Measurements from ENCODE around the gene CARD9.

The CARD9 gene

DNA sequence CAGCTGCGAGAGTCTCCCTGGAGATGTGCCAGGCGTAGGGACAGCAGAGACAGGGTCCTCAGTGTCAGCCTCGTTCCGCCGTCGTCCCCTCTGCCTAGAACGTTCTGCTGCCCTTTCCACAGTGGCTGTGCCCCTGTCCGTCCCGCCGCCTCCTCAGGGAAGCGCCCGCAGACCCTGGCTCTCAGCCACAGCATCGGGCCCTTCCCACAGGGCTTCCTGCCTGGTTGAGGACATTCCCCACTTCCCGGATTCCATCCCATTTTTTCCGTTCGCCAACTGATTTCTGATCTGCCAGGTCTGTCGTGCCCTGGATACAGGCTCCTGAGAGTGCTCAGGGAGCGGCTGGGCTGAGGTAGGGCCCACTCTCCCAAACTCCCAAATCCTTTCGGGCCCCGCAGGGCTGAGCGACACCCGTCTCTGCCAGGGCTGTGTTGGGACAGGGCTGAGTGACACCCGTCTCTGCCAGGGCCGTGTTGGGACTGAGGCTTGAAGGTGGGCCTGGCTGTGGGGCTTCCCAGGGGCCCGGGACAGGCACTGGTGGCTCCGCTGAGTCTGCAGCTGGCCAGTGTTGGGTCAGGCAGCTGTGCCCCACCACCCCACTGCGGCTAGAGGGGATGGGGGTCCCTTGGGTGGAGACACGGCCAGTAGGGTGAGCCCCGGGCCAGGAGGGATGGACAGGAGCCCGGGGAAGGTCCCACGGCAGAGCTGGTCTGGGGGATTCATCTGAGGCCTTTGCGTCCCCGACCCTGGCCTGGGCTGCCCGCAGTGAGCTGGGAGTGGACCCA, 25.8 kb downstream of the CARD9 start:
- DNase-seq (ENCODE audit: low read depth): no peak

DNA sequence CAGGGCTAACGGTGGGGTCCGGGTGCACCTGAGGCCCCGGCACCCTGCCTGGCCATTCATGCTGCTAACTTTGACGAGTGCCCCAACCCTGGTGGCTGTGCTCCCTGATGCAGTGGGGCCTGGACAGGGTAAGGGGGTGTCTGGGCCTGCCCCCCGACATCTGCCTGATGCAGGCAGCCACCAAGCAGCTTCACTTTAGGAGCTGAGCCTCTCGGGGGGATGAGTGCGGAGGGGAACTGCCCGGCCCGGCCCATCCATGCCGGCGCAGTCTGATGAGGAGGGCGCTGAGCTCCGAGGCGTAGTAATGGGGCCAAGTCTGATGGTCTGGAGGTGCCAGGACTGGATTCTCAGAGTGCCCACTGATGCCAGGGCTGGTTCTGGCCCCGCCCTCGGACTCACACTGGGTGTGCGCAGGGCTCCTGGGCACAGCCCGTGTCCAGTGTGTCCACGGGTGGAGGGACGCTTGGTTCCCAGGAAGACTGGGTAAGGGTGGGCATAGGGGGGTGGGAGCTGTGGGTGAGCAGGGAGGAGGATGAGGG, 26.5 kb downstream of the CARD9 start:
- no peak for DNase-seq (ENCODE audit: low read depth)

DNA sequence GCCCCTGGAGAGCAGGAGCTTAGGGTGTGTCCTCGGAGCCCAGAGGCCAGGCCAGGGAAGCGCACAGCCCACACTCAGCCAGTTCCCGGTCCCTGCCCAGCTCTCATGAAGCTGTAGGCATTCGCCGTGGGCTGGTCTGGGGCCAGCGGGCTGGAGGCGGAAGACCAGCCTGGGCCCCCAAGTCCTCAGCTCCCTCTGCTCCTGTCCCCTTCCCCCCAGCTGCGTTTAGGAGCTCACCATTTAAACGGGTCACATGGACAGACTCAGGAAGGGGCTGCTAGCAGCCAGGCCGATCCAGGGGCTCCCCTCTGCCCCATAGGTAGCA, 27.4 kb downstream of the CARD9 start:
- DNase-seq (ENCODE audit: low read depth): no peak

DNA sequence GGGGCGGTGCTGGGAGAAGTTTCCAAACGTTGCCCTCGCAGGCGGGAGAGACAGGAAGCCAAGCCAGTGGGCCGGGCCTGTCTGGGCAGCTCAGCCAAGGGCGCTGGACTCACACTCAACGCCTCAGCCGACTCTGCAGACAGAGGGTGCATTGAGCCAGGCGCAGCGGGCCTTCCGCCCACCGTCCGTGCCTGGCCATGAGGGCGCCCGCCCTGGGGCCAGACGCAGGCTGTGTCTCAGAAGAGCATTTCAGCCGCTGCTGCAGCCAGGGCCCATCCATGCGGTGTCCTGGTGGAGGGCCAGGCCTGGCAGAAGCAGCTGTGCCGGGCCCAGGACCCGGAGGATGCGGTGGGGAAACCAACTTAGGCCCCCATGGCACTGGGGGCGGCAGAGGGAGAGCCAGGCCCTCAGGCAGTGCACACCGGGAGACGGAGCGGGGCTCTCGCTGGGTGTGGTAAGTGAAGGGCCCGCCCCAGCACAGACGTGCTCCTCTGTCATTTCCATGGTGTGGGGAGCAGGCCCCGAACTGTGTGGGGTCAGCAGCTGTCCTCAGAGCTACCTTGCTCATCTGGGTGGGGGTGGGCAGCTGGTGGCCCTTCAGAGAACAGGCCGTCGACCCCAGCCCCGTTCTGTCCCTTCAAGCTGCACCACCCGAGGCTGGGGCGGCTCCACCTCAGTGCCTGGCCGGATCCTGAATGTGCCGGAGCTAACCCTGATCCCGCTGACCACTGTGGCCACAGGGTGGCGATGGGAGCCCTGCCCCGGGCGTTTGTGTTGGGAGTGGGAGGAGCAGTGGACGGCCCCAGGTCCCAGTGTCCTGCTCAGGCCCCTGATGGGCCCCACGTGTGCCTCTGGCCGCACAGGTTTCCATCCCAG, 27.9 kb downstream of the CARD9 start:
- DNase-seq (ENCODE audit: low read depth): no peak

DNA sequence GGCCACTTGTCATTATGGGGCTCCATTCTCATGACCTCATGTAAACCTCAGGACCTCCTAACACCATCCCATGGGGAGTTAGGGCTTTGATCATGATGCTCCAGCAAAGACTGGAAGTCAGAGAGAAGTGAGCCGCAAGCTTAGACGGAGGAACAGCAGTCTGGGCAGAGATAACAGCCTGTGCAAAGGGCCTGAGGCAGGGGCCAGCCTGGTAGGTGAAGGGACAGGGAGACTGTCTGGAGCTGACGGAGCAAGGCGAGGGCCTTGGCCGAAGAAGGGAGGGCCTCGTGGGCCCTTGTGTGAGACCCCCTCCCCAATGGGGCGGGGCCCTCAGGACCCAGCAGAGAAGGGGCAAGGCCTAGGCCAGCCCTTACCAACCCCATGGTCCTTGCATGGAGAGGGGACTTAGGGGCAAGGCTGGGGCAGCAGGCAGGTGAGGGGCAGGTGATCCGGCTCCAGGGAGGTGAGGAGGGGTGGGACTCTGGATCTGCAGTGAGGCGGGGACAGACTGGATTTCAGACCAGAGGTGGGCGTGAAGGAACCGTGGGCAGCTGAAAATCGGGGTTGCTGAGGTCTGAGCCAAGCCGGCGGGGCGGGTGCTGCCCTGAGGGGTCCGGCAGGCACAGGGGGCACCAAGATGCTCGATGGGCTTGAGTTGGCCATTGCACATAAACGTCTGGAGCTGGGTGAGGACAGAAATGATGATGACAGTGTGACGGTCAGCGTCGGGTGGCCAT, 28.8 kb downstream of the CARD9 start:
- no peak for DNase-seq (ENCODE audit: low read depth)

DNA sequence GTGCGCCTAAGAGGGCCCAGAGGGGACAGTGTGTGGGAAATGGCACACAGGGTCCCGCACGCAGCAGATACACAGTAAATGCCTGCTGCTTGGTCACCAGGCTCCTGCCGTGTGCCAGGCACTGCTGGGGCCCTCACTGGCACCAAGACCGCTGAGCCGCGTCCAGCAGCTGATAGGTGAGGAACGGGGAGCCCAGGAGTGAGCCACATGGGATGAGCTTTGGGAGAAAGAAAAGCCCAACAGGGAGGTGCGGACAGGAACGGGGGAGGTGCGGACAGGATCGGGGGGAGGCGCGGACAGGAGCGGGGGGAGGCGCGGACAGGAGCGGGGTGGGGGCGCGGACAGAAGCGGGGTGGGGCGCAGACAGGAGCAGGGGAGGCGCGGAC, 29.6 kb downstream of the CARD9 start:
- DNase-seq (ENCODE audit: low read depth): no peak

DNA sequence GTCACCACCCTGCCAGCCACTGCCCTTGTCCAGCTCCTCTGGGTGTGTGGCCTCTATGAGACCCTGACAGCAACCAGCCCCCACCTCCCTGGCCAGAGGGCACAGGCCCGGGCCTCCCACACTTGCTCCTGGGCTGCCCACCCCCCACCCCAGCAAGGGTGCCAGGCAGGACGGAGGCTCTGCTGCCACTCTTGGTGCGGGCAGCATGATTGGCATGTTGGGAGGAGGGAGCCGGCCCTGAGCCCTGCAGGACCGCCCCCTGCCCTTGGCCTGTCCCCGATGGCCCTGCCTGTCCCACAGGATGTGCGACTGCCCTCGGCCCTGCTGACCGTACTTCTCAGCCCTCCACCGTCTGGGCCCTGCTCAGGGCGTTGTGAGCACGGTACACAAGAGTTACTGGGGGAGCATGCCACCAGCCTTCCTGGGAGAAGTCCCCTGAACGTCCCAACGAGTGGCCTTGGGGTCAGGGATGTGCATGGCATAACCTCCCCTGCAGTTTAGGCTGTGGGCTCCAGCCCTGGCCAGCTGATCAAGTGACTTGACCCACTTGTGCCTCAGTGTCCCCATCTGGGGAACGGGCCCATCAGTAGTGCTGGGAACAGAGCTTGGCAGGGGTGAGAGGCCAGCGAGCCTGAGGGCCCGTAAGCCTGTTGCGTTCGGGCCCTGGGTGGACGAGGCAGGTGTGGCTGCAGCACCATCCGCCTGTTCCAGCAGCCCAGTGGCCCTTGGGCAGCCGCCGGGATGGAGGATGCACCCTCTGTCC, 30.2 kb downstream of the CARD9 start:
- DNase-seq (ENCODE audit: low read depth): no peak

DNA sequence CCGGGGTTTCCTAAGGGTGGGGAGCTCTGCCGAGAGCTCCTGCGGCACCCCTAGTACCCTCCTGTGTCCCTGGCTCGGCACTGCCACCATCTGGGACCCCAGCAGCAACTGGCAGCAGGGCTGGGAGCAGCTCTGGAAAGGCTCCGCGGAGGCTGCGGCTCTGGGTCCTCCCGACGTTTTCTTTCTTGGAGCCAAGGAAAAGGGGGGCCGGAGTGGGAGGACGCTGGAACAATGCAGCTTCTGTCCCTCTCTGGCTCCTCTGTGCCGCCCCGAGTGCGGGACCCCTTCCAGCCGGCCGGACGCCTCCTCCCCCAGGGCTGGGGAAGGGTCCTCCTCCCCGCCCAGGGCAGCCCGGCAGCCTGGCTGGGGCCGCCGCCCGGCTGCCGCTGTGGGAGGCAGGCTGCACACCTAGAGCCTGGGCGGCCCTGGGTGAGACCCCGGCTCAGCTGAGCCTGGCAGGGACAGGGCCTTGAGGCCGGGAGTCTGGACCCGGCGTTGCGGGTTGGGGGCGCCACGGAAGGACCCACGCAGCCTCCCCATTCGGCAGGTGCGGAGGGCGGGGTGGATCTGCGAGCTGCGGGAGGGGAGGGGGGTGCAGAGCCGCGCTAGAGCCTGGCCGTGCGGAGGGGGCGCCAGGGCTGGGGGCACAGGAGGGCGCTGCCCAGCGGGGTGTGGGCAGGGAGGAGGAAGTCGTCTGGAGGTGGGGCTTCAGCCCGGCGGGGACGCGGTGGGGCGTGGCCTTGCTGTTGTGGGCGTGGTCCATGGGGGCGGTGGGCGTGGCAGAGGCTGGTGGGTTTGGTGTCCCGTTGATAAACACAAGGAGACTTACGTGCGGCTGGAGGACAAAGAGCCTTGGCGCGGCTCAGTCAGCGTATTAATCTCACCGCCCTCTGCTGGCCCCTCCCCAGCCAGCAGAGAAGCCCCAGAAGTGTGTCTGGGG, 31.0 kb downstream of the CARD9 start:
- peak; percentile 56 for DNase-seq (ENCODE audit: low read depth)

DNA sequence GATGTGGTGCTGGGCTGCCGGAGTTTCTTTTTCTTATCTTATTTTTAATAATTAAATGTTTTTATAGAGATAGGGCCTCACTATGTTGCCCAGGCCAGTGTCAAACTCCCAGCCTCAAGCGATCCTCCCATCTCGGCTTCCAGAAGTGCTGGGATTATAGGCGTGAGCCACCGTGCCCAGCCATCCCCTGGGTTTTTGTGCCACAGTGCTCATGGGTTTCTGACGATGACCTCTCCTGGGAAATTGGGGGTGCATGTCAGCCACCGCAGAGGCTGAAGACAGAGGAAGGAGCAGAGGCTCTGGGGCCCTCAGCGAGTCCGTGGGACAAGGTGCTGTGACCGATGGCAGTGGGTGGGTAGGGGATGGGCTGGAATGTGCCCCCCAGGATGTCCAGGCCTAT, 31.7 kb downstream of the CARD9 start:
- DNase-seq (ENCODE audit: low read depth): no peak

DNA sequence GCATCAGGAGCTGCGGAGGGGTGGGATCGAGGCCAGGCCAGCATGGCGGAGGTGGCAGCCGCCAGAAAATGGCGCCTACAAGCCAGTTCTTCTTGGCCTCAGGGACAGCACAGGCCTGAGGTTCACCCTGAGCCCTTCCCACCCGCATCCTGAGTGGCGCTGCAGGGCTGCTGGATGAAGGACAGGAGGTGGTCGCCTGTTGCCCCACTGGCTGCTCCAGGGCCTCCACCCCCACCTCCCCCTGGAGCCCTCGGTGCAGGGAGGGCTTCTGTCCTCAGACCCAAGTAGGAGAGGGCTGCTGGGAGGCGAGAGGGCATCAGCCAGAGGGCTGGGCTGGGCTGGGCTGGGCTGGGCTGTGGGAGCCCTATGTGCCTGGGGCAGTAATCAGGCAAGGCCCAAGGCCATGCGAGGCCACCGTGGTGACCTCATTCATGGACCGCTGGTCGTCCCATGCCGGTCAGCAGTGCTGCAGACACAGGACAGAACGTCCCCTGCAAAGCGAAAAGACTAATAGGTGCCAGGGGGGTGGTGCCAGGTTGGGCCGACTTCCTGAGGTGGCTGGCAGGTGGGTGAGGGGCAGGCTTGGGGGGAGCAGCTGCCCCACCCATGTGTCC, 32.3 kb downstream of the CARD9 start:
- DNase-seq (ENCODE audit: low read depth): no peak

DNA sequence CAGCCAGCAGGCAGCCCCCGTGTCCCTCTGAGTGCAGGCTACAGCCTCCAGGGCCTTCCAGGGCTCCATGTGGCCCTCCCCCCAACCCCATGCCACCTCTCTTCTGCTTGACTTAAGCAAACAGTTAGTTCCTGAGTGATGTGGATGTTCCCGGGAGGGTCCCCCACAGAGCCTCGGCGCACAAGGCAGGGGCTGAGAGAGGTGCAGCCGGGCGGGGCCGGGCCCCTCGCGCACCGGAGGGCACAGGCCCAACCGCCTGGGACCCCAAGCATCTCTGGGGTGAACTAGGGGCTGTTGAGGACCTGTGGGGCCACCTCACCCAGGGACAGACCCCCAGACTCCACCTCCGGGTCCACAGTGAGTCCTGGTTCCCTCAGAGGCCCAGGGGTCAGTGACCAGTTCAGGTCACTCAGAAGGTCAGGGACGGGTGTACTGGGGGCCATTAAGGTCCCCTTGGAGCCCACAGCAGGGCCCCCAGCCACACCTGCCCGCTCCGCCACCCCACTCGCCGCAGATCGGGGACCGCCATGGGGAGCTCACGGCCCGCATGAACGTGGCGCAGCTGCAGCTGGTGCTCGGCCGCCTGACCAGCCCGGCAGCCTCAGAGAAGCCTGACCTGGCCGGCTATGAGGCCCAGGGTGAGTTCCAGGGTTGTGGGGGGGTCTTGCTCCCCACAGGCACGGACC, 33.0 kb downstream of the CARD9 start:
- no peak for DNase-seq (ENCODE audit: low read depth)

DNA sequence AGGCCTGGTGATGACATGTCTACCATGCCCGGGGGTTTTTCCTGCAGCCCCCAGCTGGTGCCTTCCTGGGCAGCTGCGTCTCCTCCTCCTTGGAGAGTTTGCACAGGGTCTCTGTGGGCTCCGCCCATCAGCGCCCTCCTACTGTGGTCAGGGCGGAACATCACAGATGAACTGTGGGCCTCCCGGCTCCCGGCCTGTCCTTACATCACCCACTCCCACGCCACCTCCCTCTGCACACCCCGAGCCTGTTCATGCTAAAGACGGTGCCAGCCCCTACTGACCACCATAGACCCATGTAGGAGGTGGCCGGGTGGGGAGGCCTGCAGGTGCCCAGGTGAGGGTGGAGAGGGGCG, 33.5 kb downstream of the CARD9 start:
- no peak for DNase-seq (ENCODE audit: low read depth)

DNA sequence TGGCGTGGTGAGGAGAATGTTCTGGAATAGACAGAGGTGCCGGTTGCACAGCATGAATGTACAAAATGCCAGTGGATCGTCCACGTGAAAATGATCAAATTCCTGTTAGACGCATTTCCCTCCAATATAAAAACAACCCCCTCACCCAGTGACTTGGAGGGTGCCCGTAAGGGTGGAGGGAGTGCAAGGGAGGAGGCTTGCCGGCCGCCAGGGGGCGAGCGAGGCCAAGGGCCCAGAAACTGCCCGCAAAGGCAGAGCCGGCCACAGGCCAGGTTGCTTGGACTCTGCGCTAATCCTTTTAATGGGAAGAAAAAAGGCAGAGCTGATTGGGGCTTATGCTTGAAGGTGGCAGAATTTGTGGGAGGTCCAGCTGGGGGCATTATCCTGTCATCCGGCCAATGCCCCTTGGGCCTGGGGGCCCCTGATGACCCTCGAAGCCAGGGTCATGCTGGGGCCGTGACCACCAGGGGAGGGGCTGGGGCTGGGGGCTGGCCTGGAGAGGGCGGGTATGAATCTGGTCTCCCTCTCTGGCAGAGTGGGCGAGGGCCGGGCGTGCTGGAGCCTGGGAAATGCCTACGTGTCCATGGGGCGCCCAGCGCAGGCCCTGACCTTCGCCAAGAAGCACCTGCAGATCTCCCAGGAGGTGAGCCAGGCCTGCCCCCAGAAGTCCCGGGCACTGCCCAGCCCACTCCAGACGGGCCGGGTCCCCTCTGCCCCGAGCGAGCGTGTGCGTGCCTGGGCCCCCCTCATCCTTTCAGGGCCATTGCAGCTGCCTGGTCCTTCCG, 34.1 kb downstream of the CARD9 start:
- no peak for DNase-seq (ENCODE audit: low read depth)

DNA sequence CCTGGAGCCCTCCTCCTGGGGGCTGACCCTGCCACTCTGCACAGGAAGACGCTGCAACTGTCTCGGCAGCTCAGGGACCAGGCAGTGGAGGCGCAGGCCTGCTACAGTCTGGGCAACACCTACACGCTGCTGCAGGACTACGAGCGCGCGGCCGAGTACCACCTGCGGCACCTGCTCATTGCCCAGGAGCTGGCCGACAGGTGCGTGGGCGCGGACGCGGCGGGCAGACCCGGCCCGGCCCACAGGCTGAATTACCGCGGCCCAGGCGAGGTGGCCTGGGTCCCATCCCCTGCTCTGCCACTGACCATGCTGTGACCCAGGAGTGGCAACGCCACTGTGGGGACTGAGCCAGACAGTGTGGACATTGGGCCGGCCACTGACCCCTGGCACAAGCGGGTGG, 35.0 kb downstream of the CARD9 start:
- DNase-seq (ENCODE audit: low read depth): no peak

DNA sequence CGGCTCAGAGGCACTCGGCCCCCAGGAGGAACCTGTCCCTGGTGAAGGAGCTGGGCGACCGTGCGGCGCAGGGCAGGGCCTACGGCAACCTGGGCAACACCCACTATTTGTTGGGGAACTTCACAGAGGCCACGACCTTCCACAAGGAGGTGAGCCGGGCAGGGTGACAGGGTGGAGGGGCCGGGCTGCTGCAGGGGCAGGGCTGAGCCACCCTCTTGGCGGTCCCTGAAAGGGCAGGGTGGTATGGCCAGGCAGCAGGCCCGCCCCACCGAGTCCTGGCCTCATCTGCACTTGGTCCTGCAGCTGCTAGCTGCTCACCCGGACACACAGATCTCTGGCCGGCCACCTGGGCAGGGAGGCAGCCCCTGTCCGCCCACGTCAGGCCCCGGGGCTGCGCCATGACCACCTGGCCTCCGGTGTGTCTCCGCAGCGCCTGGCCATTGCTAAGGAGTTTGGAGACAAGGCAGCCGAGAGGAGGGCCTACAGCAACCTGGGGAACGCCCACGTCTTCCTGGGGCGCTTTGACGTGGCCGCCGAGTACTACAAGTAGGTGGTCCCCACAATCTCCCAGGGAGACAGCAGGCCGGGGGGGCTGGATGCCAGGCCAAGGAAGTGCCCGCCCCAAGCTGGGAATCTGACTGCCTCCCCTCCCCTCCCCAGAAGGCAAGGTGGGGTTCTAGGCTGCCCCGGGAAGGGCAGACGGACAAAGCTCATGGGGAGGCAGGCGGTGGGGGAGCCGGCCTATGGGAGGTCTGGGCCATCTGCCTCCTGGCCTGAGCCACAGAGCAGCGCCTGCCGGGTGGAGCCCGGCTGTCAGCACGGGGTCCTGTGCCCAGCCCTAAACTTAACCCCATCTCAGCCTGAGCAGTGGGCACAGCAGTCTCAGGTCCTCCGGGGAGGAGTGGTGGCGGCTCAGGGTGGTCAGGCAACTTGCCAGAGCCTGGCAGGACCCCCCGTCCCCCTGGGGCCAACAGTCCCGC, 35.8 kb downstream of the CARD9 start:
- DNase-seq (ENCODE audit: low read depth): no peak

DNA sequence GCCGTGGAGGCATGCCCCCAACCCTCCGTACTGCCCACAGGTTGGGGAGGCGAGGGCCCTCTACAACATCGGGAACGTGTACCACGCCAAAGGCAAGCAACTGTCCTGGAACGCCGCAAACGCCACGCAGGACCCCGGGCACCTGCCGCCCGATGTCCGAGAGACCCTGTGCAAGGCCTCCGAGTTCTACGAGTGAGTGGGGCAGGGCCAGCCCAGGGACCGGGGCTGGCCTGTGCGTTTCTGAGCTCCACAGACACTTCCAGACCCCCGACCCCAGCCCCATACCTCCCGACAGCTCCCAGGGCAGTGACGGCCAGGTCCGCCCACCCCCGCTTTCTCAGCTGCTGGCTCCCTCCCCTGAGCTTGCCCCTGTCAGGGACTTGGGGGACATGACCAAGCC, 36.6 kb downstream of the CARD9 start:
- no peak for DNase-seq (ENCODE audit: low read depth)

DNA sequence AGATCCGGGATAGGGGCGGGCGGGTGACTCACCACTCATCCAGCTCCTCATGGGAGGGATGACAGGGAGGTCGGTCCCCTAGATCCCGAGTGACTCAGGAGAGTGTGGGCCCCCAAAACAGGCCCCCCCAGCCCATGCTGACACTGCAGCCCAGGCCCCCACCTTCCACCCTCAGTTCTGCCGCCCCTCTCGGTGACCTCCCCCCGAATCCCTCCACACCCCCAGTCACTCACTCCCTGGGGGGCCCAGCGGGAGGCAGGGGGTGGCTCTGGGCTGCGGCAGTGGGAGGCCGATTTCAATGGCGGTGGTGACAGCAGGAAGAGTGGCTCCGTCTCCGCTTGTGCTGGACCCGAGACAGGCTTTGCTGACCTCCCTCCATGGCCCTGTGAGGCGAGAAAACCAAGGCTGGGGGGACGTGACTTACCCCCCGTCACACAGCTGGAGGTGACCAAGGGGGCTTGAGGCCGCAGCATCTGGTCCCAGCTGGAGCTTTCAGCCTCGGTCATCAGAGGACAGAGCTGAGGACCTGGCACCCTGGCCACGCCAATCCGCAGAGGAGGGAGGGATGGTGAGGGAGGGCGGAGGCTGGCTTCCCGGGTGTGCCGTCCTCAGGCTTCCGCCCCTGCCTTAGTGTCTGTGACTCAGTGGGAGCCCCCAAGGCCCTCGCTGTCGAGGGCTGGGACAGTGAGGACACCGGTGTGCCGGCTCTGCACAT, 37.2 kb downstream of the CARD9 start:
- DNase-seq (ENCODE audit: low read depth): no peak

Data from stimulated activated CD8-positive, alpha-beta memory T cell treated with anti-CD3 and anti-CD28 coated beads, Interleukin-4, amount 100 ng/mL, for 24 hours (primary cell).